NCI-H446 (cell line): Measurements from ENCODE around the gene MYO1C.
"Not testable (repeated sequence)": the region's sequence is repeated elsewhere in the genome, so short reads cannot be mapped to it uniquely, and the experiment has no call there.

Experiments used
- DNase-seq, 2 experiments: peaks; one replicate each; lab custom pipeline; 2025; lab: John Stamatoyannopoulos, UW

The MYO1C gene

GRCh38 chr17:1423456-1424135 is 68.9 kb downstream of the MYO1C start:
- DNase-seq: no peak

DNA sequence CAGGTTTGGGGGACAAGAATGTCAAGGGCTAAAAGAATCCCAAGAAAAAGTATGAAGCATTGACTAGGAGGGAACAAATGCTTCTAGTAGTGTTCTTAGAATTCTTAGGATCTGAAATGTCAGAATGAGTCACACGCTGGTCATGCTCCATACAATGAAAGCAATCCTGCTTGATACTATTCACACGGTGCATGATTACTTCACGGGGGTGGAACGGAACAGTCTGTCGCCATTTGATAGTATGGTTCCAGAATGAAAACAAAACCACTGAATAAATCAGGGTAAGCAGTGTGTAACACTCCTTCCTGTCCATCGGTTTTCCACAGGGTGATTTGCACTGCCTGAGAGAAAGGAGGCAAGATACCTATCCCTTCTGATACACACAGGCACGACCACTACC is 69.6 kb downstream of the MYO1C start:
- DNase-seq: no peak

GRCh38 chr17:1421470-1421869 is 71.0 kb downstream of the MYO1C start:
- no peak for DNase-seq

GRCh38 chr17:1420981-1421380 is 71.5 kb downstream of the MYO1C start:
- no peak for DNase-seq

DNA sequence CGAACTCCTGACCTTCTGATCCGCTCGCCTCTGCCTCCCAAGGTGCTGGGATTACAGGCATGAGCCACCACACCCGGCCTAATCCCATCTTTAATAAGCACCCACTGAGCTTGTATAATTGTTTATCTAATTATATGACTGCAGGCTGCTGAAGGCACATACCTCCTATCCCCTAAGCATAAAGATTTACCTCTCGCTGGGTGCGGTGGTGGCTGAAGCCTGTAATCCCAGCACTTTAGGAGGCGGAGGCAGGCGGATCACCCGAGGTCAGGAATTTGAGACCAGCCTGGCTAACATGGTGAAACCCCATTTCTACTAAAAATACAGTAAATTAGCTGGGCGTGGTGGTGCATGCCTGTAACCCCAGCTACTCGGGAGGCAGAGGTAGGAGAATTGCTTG is 72.3 kb downstream of the MYO1C start:
- DNase-seq: no peak

DNA sequence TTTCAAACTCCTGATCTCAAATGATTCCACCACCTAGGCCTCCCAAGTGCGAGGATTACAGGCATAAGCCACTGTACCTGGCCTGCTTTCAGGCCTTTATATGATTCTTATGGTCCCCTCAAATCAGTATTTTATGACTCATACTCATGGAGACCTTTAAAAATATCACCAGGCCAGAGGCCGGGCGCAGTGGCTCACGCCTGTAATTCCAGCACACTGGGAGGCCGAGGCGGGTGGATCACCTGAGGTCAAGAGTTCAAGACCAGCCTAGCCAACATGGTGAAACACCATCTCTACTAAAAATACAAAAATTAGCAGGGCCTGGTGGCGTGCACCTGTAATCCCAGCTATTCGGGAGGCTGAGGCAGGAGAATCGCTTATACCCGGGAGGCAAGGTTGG is 74.0 kb downstream of the MYO1C start:
- not testable (repeated sequence) for DNase-seq

- DNase-seq: no peak
Measured at GRCh38 chr17:1416414-1416813, 76.1 kb downstream of the MYO1C start.

GRCh38 chr17:1414634-1415033 is 77.9 kb downstream of the MYO1C start:
- DNase-seq: no peak
